Renal cortical epithelial cell (primary cell): ENCODE measurements around the gene SLC39A11. TPM values are rescaled to one million over a fixed set of nuclear protein-coding genes. Genes with fewer than 3 reads are reported as not detected.
A peak's percentile ranks its signal among the peaks of the same experiment; 100 is the strongest.
"Not testable (repeated sequence)": the region's sequence is repeated elsewhere in the genome, so short reads cannot be mapped to it uniquely, and the experiment has no call there.

Source experiments
- DNase-seq: peaks from one replicate; pipeline ENCODE4 v3.0.0-alpha.2; 2011; ENCODE audit warnings: low read depth
- total RNA-seq: library from RNA; depleted of rRNA; stranded (reverse); fragments of >200 nt; gene quantifications from 2 replicates; pipeline ENCODE4 v1.2.3, GENCODE V29; 2014

Gene SLC39A11
- total RNA-seq = 24.2 and 29.3 TPM in 2 replicates

GRCh38 chr17:73092523-73093135 lies at the start of gene SLC39A11:
SLC39A11 (minus strand) TSS chr17:73092688; CDS start chr17:73088764, 3,924 bp downstream.
- DNase-seq = peak; percentile 85

- DNase-seq = no peak
These were observed 48.9 kb upstream of the SLC39A11 start for GRCh38 chr17:73141411-73141810.

GRCh38 chr17:73140566-73140965 lies 48.1 kb upstream of the SLC39A11 start:
- DNase-seq = no peak

GRCh38 chr17:73139296-73139695 lies 46.8 kb upstream of the SLC39A11 start:
- DNase-seq = no peak

- no peak for DNase-seq
These were observed 46.2 kb upstream of the SLC39A11 start for GRCh38 chr17:73138541-73139138.

GRCh38 chr17:73137376-73137775 lies 44.9 kb upstream of the SLC39A11 start:
- DNase-seq = no peak

GRCh38 chr17:73135766-73136165 lies 43.3 kb upstream of the SLC39A11 start:
- DNase-seq = no peak

GRCh38 chr17:73133911-73134649 lies 41.6 kb upstream of the SLC39A11 start:
- no peak for DNase-seq

GRCh38 chr17:73132085-73132492 lies 39.6 kb upstream of the SLC39A11 start:
- DNase-seq = no peak

- DNase-seq = not testable (repeated sequence)
These were observed 39.0 kb upstream of the SLC39A11 start for GRCh38 chr17:73131439-73131838.

GRCh38 chr17:73130977-73131376 lies 38.5 kb upstream of the SLC39A11 start:
- no peak for DNase-seq

- no peak for DNase-seq
These were observed 36.0 kb upstream of the SLC39A11 start for GRCh38 chr17:73128496-73128895.

GRCh38 chr17:73126716-73127473 lies 34.4 kb upstream of the SLC39A11 start:
- no peak for DNase-seq

- no peak for DNase-seq
These were observed 31.3 kb upstream of the SLC39A11 start for GRCh38 chr17:73123606-73124320.

- no peak for DNase-seq
These were observed 30.6 kb upstream of the SLC39A11 start for GRCh38 chr17:73122953-73123605.

GRCh38 chr17:73121506-73121905 lies 29.0 kb upstream of the SLC39A11 start:
- no peak for DNase-seq

- no peak for DNase-seq
These were observed 27.1 kb upstream of the SLC39A11 start for GRCh38 chr17:73119631-73120030.

GRCh38 chr17:73118951-73119391 lies 26.5 kb upstream of the SLC39A11 start:
- no peak for DNase-seq

- DNase-seq = no peak
These were observed 25.7 kb upstream of the SLC39A11 start for GRCh38 chr17:73118139-73118538.

GRCh38 chr17:73112246-73112645 lies 19.8 kb upstream of the SLC39A11 start:
- DNase-seq = no peak

- no peak for DNase-seq
These were observed 18.9 kb upstream of the SLC39A11 start for GRCh38 chr17:73111386-73111785.
